ENCODE measurements around the gene MSANTD1. TPM values are rescaled to one million over a fixed set of nuclear protein-coding genes. Genes with fewer than 3 reads are reported as not detected.

Gene MSANTD1
- total and polyA plus RNA-seq, 4 donors: 0.05 to 1.2 (median 0.23) TPM; not detected in 1

DNA sequence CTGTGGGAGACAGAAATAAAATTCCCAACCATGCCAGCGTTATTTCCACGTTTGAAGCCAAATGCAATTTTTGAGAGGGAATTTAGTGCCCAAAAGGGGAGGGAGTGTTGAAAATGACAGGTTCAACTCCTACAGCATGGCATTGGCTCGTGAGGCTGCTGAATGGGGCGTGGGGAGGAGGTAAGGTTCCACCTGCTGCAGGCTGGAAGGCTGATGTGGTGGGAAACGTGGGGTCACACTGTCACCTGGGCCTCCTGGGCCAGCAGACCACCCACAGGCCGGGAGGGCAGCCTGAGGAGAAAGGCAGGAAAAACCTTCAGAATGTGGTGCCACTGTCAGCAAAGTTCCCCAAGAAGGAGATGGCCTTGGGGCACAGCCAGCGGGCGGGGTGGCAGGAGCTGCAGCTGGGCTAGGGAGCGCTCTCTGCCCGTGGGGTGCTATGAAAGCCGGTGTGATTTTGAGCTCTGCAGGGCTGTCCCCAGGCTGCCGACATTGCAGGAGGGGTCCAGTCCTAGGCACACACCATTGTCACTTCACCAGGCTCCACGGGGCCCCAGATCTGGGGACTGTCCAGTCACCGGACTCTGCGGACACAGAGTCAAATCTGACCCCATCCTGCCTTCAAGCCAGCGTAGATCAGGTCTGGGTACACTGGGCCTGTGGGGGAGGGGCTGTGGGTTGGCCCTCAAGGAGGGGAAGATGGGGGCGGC, 19.6 kb downstream of the MSANTD1 start:
- no peaks in the 10 kb centered on the region for H3K36me3 ChIP-seq (ENCODE audit: control insufficient read depth in 4 of 4, insufficient read depth in 3 of 4, low read depth in 1 of 4, low read length in 3 of 4)
- no peak overlapping the region for H3K9ac ChIP-seq (ENCODE audit: low read depth in 1 of 2, low read length in 2 of 2)
- H3K27me3 ChIP-seq (ENCODE audit: control insufficient read depth in 4 of 4, insufficient read depth in 4 of 4, low read length in 3 of 4): no peaks in the 10 kb centered on the region
- no peak overlapping the region for H3K4me3 ChIP-seq (ENCODE audit: low read depth in 1 of 3, low read length in 3 of 3)
- H3K9me3 ChIP-seq (ENCODE audit: control insufficient read depth in 4 of 4, low read length in 3 of 4): no peaks in the 10 kb centered on the region
- 92% methylated on average over 17 of the region's 17 CpGs for WGBS
- no peak for DNase-seq (ENCODE audit: low spot score)
- no peak overlapping the region for H3K27ac ChIP-seq (ENCODE audit: low read depth in 1 of 2, low read length in 2 of 2)
- no peak for TF ChIP-seq TAF1 (conservative IDR thresholded peaks at IDR 0.05)
- TF ChIP-seq SP1 (IDR thresholded peaks at IDR 0.05): no peak
- TF ChIP-seq FOXA2 (IDR thresholded peaks at IDR 0.05): no peak
- TF ChIP-seq JUND (IDR thresholded peaks at IDR 0.05): no peak
- no peak for TF ChIP-seq HNF4A (conservative IDR thresholded peaks at IDR 0.05)
- TF ChIP-seq CTCF (IDR thresholded peaks at IDR 0.05; ENCODE audit: low read depth, low read length, missing input control): no peak
- TF ChIP-seq, protein P1, sequence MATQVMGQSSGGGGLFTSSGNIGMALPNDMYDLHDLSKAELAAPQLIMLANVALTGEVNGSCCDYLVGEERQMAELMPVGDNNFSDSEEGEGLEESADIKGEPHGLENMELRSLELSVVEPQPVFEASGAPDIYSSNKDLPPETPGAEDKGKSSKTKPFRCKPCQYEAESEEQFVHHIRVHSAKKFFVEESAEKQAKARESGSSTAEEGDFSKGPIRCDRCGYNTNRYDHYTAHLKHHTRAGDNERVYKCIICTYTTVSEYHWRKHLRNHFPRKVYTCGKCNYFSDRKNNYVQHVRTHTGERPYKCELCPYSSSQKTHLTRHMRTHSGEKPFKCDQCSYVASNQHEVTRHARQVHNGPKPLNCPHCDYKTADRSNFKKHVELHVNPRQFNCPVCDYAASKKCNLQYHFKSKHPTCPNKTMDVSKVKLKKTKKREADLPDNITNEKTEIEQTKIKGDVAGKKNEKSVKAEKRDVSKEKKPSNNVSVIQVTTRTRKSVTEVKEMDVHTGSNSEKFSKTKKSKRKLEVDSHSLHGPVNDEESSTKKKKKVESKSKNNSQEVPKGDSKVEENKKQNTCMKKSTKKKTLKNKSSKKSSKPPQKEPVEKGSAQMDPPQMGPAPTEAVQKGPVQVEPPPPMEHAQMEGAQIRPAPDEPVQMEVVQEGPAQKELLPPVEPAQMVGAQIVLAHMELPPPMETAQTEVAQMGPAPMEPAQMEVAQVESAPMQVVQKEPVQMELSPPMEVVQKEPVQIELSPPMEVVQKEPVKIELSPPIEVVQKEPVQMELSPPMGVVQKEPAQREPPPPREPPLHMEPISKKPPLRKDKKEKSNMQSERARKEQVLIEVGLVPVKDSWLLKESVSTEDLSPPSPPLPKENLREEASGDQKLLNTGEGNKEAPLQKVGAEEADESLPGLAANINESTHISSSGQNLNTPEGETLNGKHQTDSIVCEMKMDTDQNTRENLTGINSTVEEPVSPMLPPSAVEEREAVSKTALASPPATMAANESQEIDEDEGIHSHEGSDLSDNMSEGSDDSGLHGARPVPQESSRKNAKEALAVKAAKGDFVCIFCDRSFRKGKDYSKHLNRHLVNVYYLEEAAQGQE (IDR thresholded peaks at IDR 0.05): no peak
- TF ChIP-seq FOXA1 (IDR thresholded peaks at IDR 0.05): no peak
- TF ChIP-seq, protein P2, sequence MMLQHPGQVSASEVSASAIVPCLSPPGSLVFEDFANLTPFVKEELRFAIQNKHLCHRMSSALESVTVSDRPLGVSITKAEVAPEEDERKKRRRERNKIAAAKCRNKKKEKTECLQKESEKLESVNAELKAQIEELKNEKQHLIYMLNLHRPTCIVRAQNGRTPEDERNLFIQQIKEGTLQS (IDR thresholded peaks at IDR 0.05): no peak
- TF ChIP-seq GABPA (IDR thresholded peaks at IDR 0.05 in 1 of 2, conservative IDR thresholded peaks at IDR 0.05 in 1 of 2): no peak
- TF ChIP-seq YY1 (IDR thresholded peaks at IDR 0.05): no peak
- TF ChIP-seq, protein P3, sequence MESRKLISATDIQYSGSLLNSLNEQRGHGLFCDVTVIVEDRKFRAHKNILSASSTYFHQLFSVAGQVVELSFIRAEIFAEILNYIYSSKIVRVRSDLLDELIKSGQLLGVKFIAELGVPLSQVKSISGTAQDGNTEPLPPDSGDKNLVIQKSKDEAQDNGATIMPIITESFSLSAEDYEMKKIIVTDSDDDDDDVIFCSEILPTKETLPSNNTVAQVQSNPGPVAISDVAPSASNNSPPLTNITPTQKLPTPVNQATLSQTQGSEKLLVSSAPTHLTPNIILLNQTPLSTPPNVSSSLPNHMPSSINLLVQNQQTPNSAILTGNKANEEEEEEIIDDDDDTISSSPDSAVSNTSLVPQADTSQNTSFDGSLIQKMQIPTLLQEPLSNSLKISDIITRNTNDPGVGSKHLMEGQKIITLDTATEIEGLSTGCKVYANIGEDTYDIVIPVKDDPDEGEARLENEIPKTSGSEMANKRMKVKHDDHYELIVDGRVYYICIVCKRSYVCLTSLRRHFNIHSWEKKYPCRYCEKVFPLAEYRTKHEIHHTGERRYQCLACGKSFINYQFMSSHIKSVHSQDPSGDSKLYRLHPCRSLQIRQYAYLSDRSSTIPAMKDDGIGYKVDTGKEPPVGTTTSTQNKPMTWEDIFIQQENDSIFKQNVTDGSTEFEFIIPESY (IDR thresholded peaks at IDR 0.05): no peak
- TF ChIP-seq EGR1 (IDR thresholded peaks at IDR 0.05; ENCODE audit: low read depth in 2 of 2): no peak
- TF ChIP-seq, protein P4, sequence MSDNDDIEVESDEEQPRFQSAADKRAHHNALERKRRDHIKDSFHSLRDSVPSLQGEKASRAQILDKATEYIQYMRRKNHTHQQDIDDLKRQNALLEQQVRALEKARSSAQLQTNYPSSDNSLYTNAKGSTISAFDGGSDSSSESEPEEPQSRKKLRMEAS (IDR thresholded peaks at IDR 0.05): no peak
- no peak for TF ChIP-seq NR2F2 (IDR thresholded peaks at IDR 0.05)
- TF ChIP-seq RAD21 (IDR thresholded peaks at IDR 0.05): no peak
- no peak for TF ChIP-seq RXRA (IDR thresholded peaks at IDR 0.05)
- no peak for TF ChIP-seq HNF4G (IDR thresholded peaks at IDR 0.05)
- no peaks in the 10 kb centered on the region for H3K4me1 ChIP-seq (ENCODE audit: control insufficient read depth in 4 of 4, insufficient read depth in 4 of 4, low read length in 3 of 4)
